RWPE1 (cell line): Measurements from ENCODE around the gene UBE2J2.

Experiments used
- CTCF ChIA-PET: fragments of 350-600 bp; sonication (Branson Sonifier 250); formaldehyde crosslinking; extraction: SDS; loops from one replicate; lab custom pipeline; 2021; lab: Yijun Ruan, JAX
- POLR2A ChIA-PET: fragments of 400-600 bp; formaldehyde crosslinking; extraction: SDS; loops from one replicate; lab custom pipeline; 2020; ENCODE audit warnings: antibody characterized with exemption; ENCODE audit not compliant: low non-redundant PET; lab: Yijun Ruan, JAX
- DNase-seq: peaks from one replicate; pipeline ENCODE4 v3.0.0; 2012; ENCODE audit warnings: low spot score
- H3K27ac ChIP-seq: fragments of 450-650 bp; 2 replicates; pipeline ENCODE4 v1.5.1; 2017
- CTCF ChIP-seq: fragments of 450-650 bp; conservative IDR thresholded peaks from 2 replicates; pipeline ENCODE4 v1.5.1; 2017; ENCODE audit warnings: low read depth, mild to moderate bottlenecking

The UBE2J2 gene

GRCh38 chr1:1310109-1310385 lies 36.4 kb upstream of the UBE2J2 start:
- ChIA-PET CTCF (interaction anchor here (0.6 kb wide), 3 partner anchors 104 to 834 kb away, joined by 3 to 6 read pairs (median 4); partner anchors contain the start of gene TNFRSF18), POLR2A (interaction anchor here (0.9 kb wide), 1 partner anchor 35 kb away, joined by 6 read pairs; no protein-coding TSS in a partner anchor)
- DNase-seq, result no peak
- TF ChIP-seq CTCF, result no peak
- H3K27ac ChIP-seq, result peak overlapping the region; percentile 100

- no peak for DNase-seq
- peak overlapping the region; percentile 100 for H3K27ac ChIP-seq
- CTCF ChIA-PET, result interaction anchor here (0.6 to 0.7 kb wide), 4 partner anchors 39 to 835 kb away, joined by 3 to 6 read pairs (median 4); partner anchors contain the start of gene TNFRSF18
- POLR2A ChIA-PET, result interaction anchor here (0.8 to 0.9 kb wide), 2 partner anchors 35 to 39 kb away, joined by 3 to 6 read pairs; no protein-coding TSS in a partner anchor
- no peak for TF ChIP-seq CTCF
These were observed 35.8 kb upstream of the UBE2J2 start for GRCh38 chr1:1309251-1310108.

- DNase-seq, result no peak
- ChIA-PET CTCF (interaction anchor here (0.7 kb wide), 1 partner anchor 39 kb away, joined by 3 read pairs; no protein-coding TSS in a partner anchor), POLR2A (interaction anchor here (0.8 kb wide), 1 partner anchor 39 kb away, joined by 3 read pairs; no protein-coding TSS in a partner anchor)
- peak overlapping the region; percentile 100 for H3K27ac ChIP-seq
- TF ChIP-seq CTCF, result no peak
These were observed 35.1 kb upstream of the UBE2J2 start for GRCh38 chr1:1308756-1309250.

- ChIA-PET CTCF (no interaction called here), POLR2A (no interaction called here)
- H3K27ac ChIP-seq, result peak within 1 kb of the TSS; percentile 100
- no peak for TF ChIP-seq CTCF
- peak; percentile 97 for DNase-seq
These were observed 34.5 kb upstream of the UBE2J2 start, which contains the start of the genes ACAP3 and PUSL1 for GRCh38 chr1:1307923-1308755. Gene ACAP3, minus strand, starts transcription at chr1:1307930. Its CDS starts 115 bp downstream, at chr1:1307815. Gene PUSL1, plus strand, starts transcription at chr1:1308597. Its CDS starts 47 bp downstream, at chr1:1308644.

- no peak for TF ChIP-seq CTCF
- peak overlapping the region; percentile 100 for H3K27ac ChIP-seq
- no peak for DNase-seq
- ChIA-PET POLR2A (no interaction called here), CTCF (no interaction called here)
These were observed 33.7 kb upstream of the UBE2J2 start for GRCh38 chr1:1307261-1307922.
